H9 (cell line): ENCODE data around the gene BNIP1. TPM values are rescaled to one million over a fixed set of nuclear protein-coding genes. Genes with fewer than 3 reads are reported as not detected.
A peak's percentile ranks its signal among the peaks of the same experiment; 100 is the strongest.

Experiments
- DNase-seq: peaks from one replicate; pipeline ENCODE4 v3.0.0-alpha.2; 2017
- H2AFZ ChIP-seq: one replicate; pipeline ENCODE4 v1.6.1; 2013; ENCODE audit warnings: mild to moderate bottlenecking, low read length, control low read depth, moderate library complexity
- H2AK5ac ChIP-seq: 2 replicates; pipeline ENCODE4 v1.6.1; 2013; ENCODE audit warnings: low read length, control low read depth, mixed read lengths; ENCODE audit not compliant: insufficient read length
- H2BK120ac ChIP-seq: one replicate; pipeline ENCODE4 v1.6.1; 2013; ENCODE audit warnings: low read depth, mild to moderate bottlenecking, low read length, control low read depth, inconsistent platforms; ENCODE audit not compliant: poor library complexity, severe bottlenecking
- H2BK12ac ChIP-seq: 2 replicates; pipeline ENCODE4 v1.6.1; 2013; ENCODE audit warnings: low read length, control low read depth, mixed read lengths, low read depth; ENCODE audit not compliant: insufficient read length
- H2BK15ac ChIP-seq: 2 replicates; pipeline ENCODE4 v1.6.1; 2013; ENCODE audit warnings: low read depth, low read length, control low read depth
- H2BK20ac ChIP-seq: one replicate; pipeline ENCODE4 v1.6.1; 2013; ENCODE audit warnings: low read depth, mild to moderate bottlenecking, low read length, control low read depth, inconsistent platforms; ENCODE audit not compliant: poor library complexity, severe bottlenecking
- H2BK5ac ChIP-seq: 2 replicates; pipeline ENCODE4 v1.6.1; 2013; ENCODE audit warnings: low read length, control low read depth, mixed read lengths; ENCODE audit not compliant: insufficient read length
- H3K14ac ChIP-seq: 2 replicates; pipeline ENCODE4 v1.6.1; 2013; ENCODE audit warnings: low read length, control low read depth; ENCODE audit not compliant: insufficient read depth
- H3K18ac ChIP-seq: 2 replicates; pipeline ENCODE4 v1.6.1; 2013; ENCODE audit warnings: low read depth, mild to moderate bottlenecking, mixed read lengths, low read length, control low read depth; ENCODE audit not compliant: insufficient read length
- H3K23ac ChIP-seq: 2 replicates; pipeline ENCODE4 v1.6.1; 2013; ENCODE audit warnings: low read length, control low read depth, mixed read lengths, low read depth; ENCODE audit not compliant: insufficient read length
- H3K23me2 ChIP-seq: 2 replicates; pipeline ENCODE4 v1.6.1; 2013; ENCODE audit warnings: low read depth, mild to moderate bottlenecking, mixed read lengths, low read length, control low read depth; ENCODE audit not compliant: insufficient read length, poor library complexity, severe bottlenecking
- H3K27ac ChIP-seq: 2 replicates; pipeline ENCODE4 v1.5.1; 2013; ENCODE audit warnings: low read length, control low read depth, mixed read lengths, low read depth; ENCODE audit not compliant: insufficient read length
- H3K27me3 ChIP-seq: 2 replicates; pipeline ENCODE4 v1.6.1; 2013; ENCODE audit warnings: low read length, control low read depth, inconsistent platforms; ENCODE audit not compliant: insufficient read depth
- H3K4ac ChIP-seq: 2 replicates; pipeline ENCODE4 v1.6.1; 2013; ENCODE audit warnings: low read depth, mild to moderate bottlenecking, control low read depth, inconsistent platforms, low read length, moderate library complexity
- H3K4me1 ChIP-seq: 2 replicates; pipeline ENCODE4 v1.6.1; 2013; ENCODE audit warnings: low read length, control low read depth, inconsistent platforms; ENCODE audit not compliant: insufficient read depth
- H3K4me2 ChIP-seq: 2 replicates; pipeline ENCODE4 v1.6.1; 2013; ENCODE audit warnings: low read length, control low read depth, mixed read lengths; ENCODE audit not compliant: insufficient read length, insufficient read depth
- H3K56ac ChIP-seq: 2 replicates; pipeline ENCODE4 v1.6.1; 2013; ENCODE audit warnings: low read depth, mild to moderate bottlenecking, mixed read lengths, low read length, control low read depth; ENCODE audit not compliant: insufficient read length
- H3K79me1 ChIP-seq: 2 replicates; pipeline ENCODE4 v1.6.1; 2013; ENCODE audit warnings: low read depth, mild to moderate bottlenecking, moderate library complexity, low read length, control low read depth, inconsistent platforms; ENCODE audit not compliant: insufficient read depth, poor library complexity, severe bottlenecking
- H3K79me2 ChIP-seq: 2 replicates; pipeline ENCODE4 v1.6.1; 2013; ENCODE audit warnings: low read length, control low read depth, inconsistent platforms; ENCODE audit not compliant: insufficient read depth
- H3K9ac ChIP-seq: 2 replicates; pipeline ENCODE4 v1.6.1; 2013; ENCODE audit warnings: low read length, control low read depth, mixed read lengths; ENCODE audit not compliant: insufficient read length; ENCODE audit errors: extremely low read depth
- H3K9me3 ChIP-seq: one replicate; pipeline ENCODE4 v1.6.1; 2013; ENCODE audit warnings: low read depth, low read length, inconsistent platforms; ENCODE audit not compliant: control insufficient read depth
- H3T11ph ChIP-seq: one replicate; pipeline ENCODE4 v1.6.1; 2013; ENCODE audit warnings: mild to moderate bottlenecking, low read length, control low read depth, inconsistent platforms
- H4K20me1 ChIP-seq: one replicate; pipeline ENCODE4 v1.6.1; 2013; ENCODE audit not compliant: control insufficient read depth, insufficient read length, insufficient read depth
- H4K5ac ChIP-seq: 2 replicates; pipeline ENCODE4 v1.6.1; 2013; ENCODE audit warnings: low read depth, mild to moderate bottlenecking, mixed read lengths, low read length, control low read depth; ENCODE audit not compliant: insufficient read length
- H4K8ac ChIP-seq: replicated peaks from 2 replicates; pipeline ENCODE4 v1.6.1; 2013; ENCODE audit warnings: low read length, control low read depth, mixed read lengths, low read depth; ENCODE audit not compliant: insufficient read length
- H4K91ac ChIP-seq: 2 replicates; pipeline ENCODE4 v1.6.1; 2013; ENCODE audit warnings: low read depth, mild to moderate bottlenecking, moderate library complexity, mixed read lengths, low read length, control low read depth; ENCODE audit not compliant: insufficient read length
- H3K27ac Mint-ChIP-seq, 3 experiments: 2 replicates in 2 of 3; 3 replicates in 1 of 3; pipeline ENCODE4 v1.8.0; 2020 to 2021; ENCODE audit warnings: mixed read lengths in 3 of 3, mild to moderate bottlenecking in 1 of 3, moderate library complexity in 1 of 3
- H3K27me3 Mint-ChIP-seq: 2 replicates; pipeline ENCODE4 v1.8.0; 2021; ENCODE audit warnings: low read depth, mild to moderate bottlenecking, moderate library complexity, mixed read lengths
- H3K36me3 Mint-ChIP-seq, 3 experiments: 2 replicates in 2 of 3; 3 replicates in 1 of 3; pipeline ENCODE4 v1.8.0; 2020 to 2021; ENCODE audit warnings: low read depth in 3 of 3, mixed read lengths in 3 of 3; ENCODE audit not compliant: insufficient read depth in 1 of 3
- H3K4me1 Mint-ChIP-seq, 2 experiments: 2 replicates each; pipeline ENCODE4 v1.8.0; 2020; ENCODE audit warnings: mixed read lengths in 2 of 2
- H3K4me3 Mint-ChIP-seq, 2 experiments: 2 replicates in 1 of 2; 3 replicates in 1 of 2; pipeline ENCODE4 v1.8.0; 2020 to 2021; ENCODE audit warnings: mild to moderate bottlenecking in 2 of 2, mixed read lengths in 2 of 2, moderate library complexity in 1 of 2
- H3K9me3 Mint-ChIP-seq, 2 experiments: 2 replicates in 1 of 2; 3 replicates in 1 of 2; pipeline ENCODE4 v1.8.0; 2020; ENCODE audit warnings: mild to moderate bottlenecking in 2 of 2, mixed read lengths in 2 of 2, moderate library complexity in 1 of 2
- CTCF ChIP-seq: fragments of 200-600 bp; sonication (generic); conservative IDR thresholded peaks from 3 replicates; pipeline ENCODE4 v1.8.0; 2021; ENCODE audit warnings: antibody characterized with exemption, mild to moderate bottlenecking
- WGBS: extraction: QIAGEN DNeasy Blood & Tissue Kit; methylation state at CpG from one replicate; pipeline ENCODE4 v1.1.7; 2013; ENCODE audit warnings: missing lambda C conversion rate, low lambda C conversion rate, mixed read lengths; ENCODE audit not compliant: insufficient read length; ENCODE audit errors: extremely low coverage; 5-methylcytosine and 5-hydroxymethylcytosine counted together
- total RNA-seq: library from RNA; stranded (reverse); gene quantifications from 2 replicates; pipeline ENCODE4 v1.2.1, GENCODE V29; 2021

The BNIP1 gene
- total RNA-seq, 1 experiment from 2014 or later = 8.8 TPM

- H3K9me3 Mint-ChIP-seq = no peaks in the 10 kb centered on the region
- DNase-seq = no peak
- H3K27me3 Mint-ChIP-seq = no peaks in the 10 kb centered on the region
- no peak overlapping the region for H3K18ac ChIP-seq
- peaks cover 25 to 28% of the 10 kb centered on the region in 2 experiments for H3K4me1 Mint-ChIP-seq
- H4K20me1 ChIP-seq = no peaks in the 10 kb centered on the region
- no peak overlapping the region for H3K14ac ChIP-seq
- no peaks in the 10 kb centered on the region for H3K27me3 ChIP-seq
- no peak overlapping the region; a peak in 1 of 5 replicates for H3K4me3 Mint-ChIP-seq
- H2AFZ ChIP-seq = no peak overlapping the region
- no peak overlapping the region for H2AK5ac ChIP-seq
- WGBS = no CpG with 5 or more reads among the region's 1 CpG
- H3T11ph ChIP-seq = no peak overlapping the region
- H2BK5ac ChIP-seq = no peak overlapping the region
- H3K79me2 ChIP-seq = no peaks in the 10 kb centered on the region
- H2BK15ac ChIP-seq = no peak overlapping the region
- H3K4me2 ChIP-seq = no peak overlapping the region
- H2BK12ac ChIP-seq = no peak overlapping the region
- H3K9ac ChIP-seq = no peak overlapping the region
- no peaks in the 10 kb centered on the region for H3K79me1 ChIP-seq
- no peak overlapping the region for H4K8ac ChIP-seq
- no peaks in the 10 kb centered on the region; a peak in 1 of 7 replicates for H3K36me3 Mint-ChIP-seq
- H2BK20ac ChIP-seq = no peak overlapping the region
- no peak overlapping the region for H4K5ac ChIP-seq
- H3K56ac ChIP-seq = no peak overlapping the region
- no peak overlapping the region for H3K27ac ChIP-seq
- no peaks in the 10 kb centered on the region for H3K9me3 ChIP-seq
- H3K4ac ChIP-seq = no peak overlapping the region
- no peak for TF ChIP-seq CTCF
- H3K4me1 ChIP-seq = peaks cover 12% of the 10 kb centered on the region
- no peaks in the 10 kb centered on the region for H3K23me2 ChIP-seq
- no peak overlapping the region for H4K91ac ChIP-seq
- H3K23ac ChIP-seq = no peak overlapping the region
- H3K27ac Mint-ChIP-seq = peak overlapping the region in 1 of 3 experiments; percentile 22; a peak in 1 of 7 replicates
- H2BK120ac ChIP-seq = no peak overlapping the region
Observed at GRCh38 chr5:173139631-173140030, 4.7 kb upstream of the BNIP1 start.
